ENCODE measurements around the gene C4B. TPM values are rescaled to one million over a fixed set of nuclear protein-coding genes. Genes with fewer than 3 reads are reported as not detected.
"Not testable (repeated sequence)": the region's sequence is repeated elsewhere in the genome, so short reads cannot be mapped to it uniquely, and the experiment has no call there.

Gene C4B
- total RNA-seq, 2 experiments from 2014 or later: 3.0 to 4.0 TPM

- Mint-ChIP-seq H3K36me3 (no peaks in the 10 kb centered on the region), H3K4me3 (no peak overlapping the region), H3K27ac (no peak overlapping the region), H3K9me3 (no peaks in the 10 kb centered on the region), H3K4me1 (peaks cover 4% of the 10 kb centered on the region), H3K27me3 (no peaks in the 10 kb centered on the region)
- no peak for DNase-seq
These were observed 36.0 kb downstream of the C4B start for GRCh38 chr6:32050562-32050961.

- H3K4me1 Mint-ChIP-seq, H3K9me3 Mint-ChIP-seq, H3K27me3 Mint-ChIP-seq, DNase-seq, H3K36me3 Mint-ChIP-seq, H3K4me3 Mint-ChIP-seq, H3K27ac Mint-ChIP-seq: not testable (repeated sequence)
These were observed 38.0 kb downstream of the C4B start for GRCh38 chr6:32052626-32053025.

- not testable (repeated sequence) for H3K36me3 Mint-ChIP-seq, H3K27me3 Mint-ChIP-seq, H3K4me3 Mint-ChIP-seq, H3K4me1 Mint-ChIP-seq, H3K9me3 Mint-ChIP-seq, DNase-seq, H3K27ac Mint-ChIP-seq
These were observed 38.7 kb downstream of the C4B start for GRCh38 chr6:32053314-32053713.

GRCh38 chr6:32055756-32056155 is 41.2 kb downstream of the C4B start:
- H3K4me1 Mint-ChIP-seq, H3K27ac Mint-ChIP-seq, H3K9me3 Mint-ChIP-seq, H3K4me3 Mint-ChIP-seq, H3K36me3 Mint-ChIP-seq, DNase-seq, H3K27me3 Mint-ChIP-seq: not testable (repeated sequence)

- Mint-ChIP-seq H3K27me3 (no peaks in the 10 kb centered on the region), H3K9me3 (no peaks in the 10 kb centered on the region), H3K27ac (no peak overlapping the region), H3K4me3 (no peak overlapping the region), H3K36me3 (no peaks in the 10 kb centered on the region), H3K4me1 (no peaks in the 10 kb centered on the region)
- no peak for DNase-seq
These were observed 41.7 kb downstream of the C4B start for GRCh38 chr6:32056254-32056653.

GRCh38 chr6:32057966-32058365 is 43.4 kb downstream of the C4B start:
- Mint-ChIP-seq H3K36me3 (no peaks in the 10 kb centered on the region), H3K4me3 (no peak overlapping the region), H3K27me3 (no peaks in the 10 kb centered on the region), H3K9me3 (no peaks in the 10 kb centered on the region), H3K27ac (no peak overlapping the region), H3K4me1 (no peaks in the 10 kb centered on the region)
- DNase-seq: no peak

- H3K27me3 Mint-ChIP-seq: no peaks in the 10 kb centered on the region
- H3K36me3 Mint-ChIP-seq: no peaks in the 10 kb centered on the region
- H3K27ac Mint-ChIP-seq: no peak overlapping the region
- no peak overlapping the region for H3K4me3 Mint-ChIP-seq
- H3K4me1 Mint-ChIP-seq: no peaks in the 10 kb centered on the region
- H3K9me3 Mint-ChIP-seq: no peaks in the 10 kb centered on the region
- no peak for DNase-seq
These were observed 43.9 kb downstream of the C4B start for GRCh38 chr6:32058511-32058963.

GRCh38 chr6:32060966-32061655 is 46.5 kb downstream of the C4B start:
- Mint-ChIP-seq H3K27ac (no peak overlapping the region), H3K27me3 (no peaks in the 10 kb centered on the region), H3K4me3 (no peak overlapping the region), H3K9me3 (no peaks in the 10 kb centered on the region), H3K36me3 (no peaks in the 10 kb centered on the region), H3K4me1 (no peaks in the 10 kb centered on the region)
- DNase-seq: no peak

GRCh38 chr6:32064706-32065105 is 50.1 kb downstream of the C4B start:
- no peaks in the 10 kb centered on the region for H3K9me3 Mint-ChIP-seq
- no peak overlapping the region for H3K27ac Mint-ChIP-seq
- no peaks in the 10 kb centered on the region for H3K36me3 Mint-ChIP-seq
- no peaks in the 10 kb centered on the region for H3K4me1 Mint-ChIP-seq
- H3K4me3 Mint-ChIP-seq: no peak overlapping the region
- no peaks in the 10 kb centered on the region for H3K27me3 Mint-ChIP-seq
- DNase-seq: no peak

- not testable (repeated sequence) for H3K36me3 Mint-ChIP-seq, H3K27me3 Mint-ChIP-seq, H3K4me1 Mint-ChIP-seq, H3K4me3 Mint-ChIP-seq, H3K27ac Mint-ChIP-seq, H3K9me3 Mint-ChIP-seq, DNase-seq
These were observed 52.9 kb downstream of the C4B start for GRCh38 chr6:32067521-32067920.

- not testable (repeated sequence) for H3K27me3 Mint-ChIP-seq, H3K36me3 Mint-ChIP-seq, DNase-seq, H3K4me3 Mint-ChIP-seq, H3K9me3 Mint-ChIP-seq, H3K4me1 Mint-ChIP-seq, H3K27ac Mint-ChIP-seq
These were observed 53.7 kb downstream of the C4B start for GRCh38 chr6:32068315-32068714.

GRCh38 chr6:32068867-32069266 is 54.3 kb downstream of the C4B start:
- H3K27ac Mint-ChIP-seq: no peak overlapping the region
- no peak overlapping the region for H3K4me3 Mint-ChIP-seq
- H3K27me3 Mint-ChIP-seq: no peaks in the 10 kb centered on the region
- no peak for DNase-seq
- H3K36me3 Mint-ChIP-seq: no peaks in the 10 kb centered on the region
- H3K9me3 Mint-ChIP-seq: no peaks in the 10 kb centered on the region
- no peaks in the 10 kb centered on the region for H3K4me1 Mint-ChIP-seq

GRCh38 chr6:32069460-32069859 is 54.9 kb downstream of the C4B start:
- no peak for DNase-seq

GRCh38 chr6:32069878-32070515 is 55.4 kb downstream of the C4B start:
- Mint-ChIP-seq H3K27me3 (no peaks in the 10 kb centered on the region), H3K4me3 (no peak overlapping the region), H3K36me3 (no peaks in the 10 kb centered on the region), H3K9me3 (no peaks in the 10 kb centered on the region), H3K27ac (no peak overlapping the region), H3K4me1 (no peaks in the 10 kb centered on the region)
- no peak for DNase-seq

More at GRCh38 chr6:32069460-32069859, 54.9 kb downstream of the C4B start:
- no peaks in the 10 kb centered on the region for H3K36me3 Mint-ChIP-seq
- no peaks in the 10 kb centered on the region for H3K27me3 Mint-ChIP-seq
- H3K4me1 Mint-ChIP-seq: no peaks in the 10 kb centered on the region
- no peak overlapping the region for H3K4me3 Mint-ChIP-seq
- no peak overlapping the region for H3K27ac Mint-ChIP-seq
- no peaks in the 10 kb centered on the region for H3K9me3 Mint-ChIP-seq

- Mint-ChIP-seq H3K36me3 (no peaks in the 10 kb centered on the region), H3K27ac (no peak overlapping the region), H3K4me1 (no peaks in the 10 kb centered on the region), H3K9me3 (no peaks in the 10 kb centered on the region), H3K27me3 (no peaks in the 10 kb centered on the region), H3K4me3 (no peak overlapping the region)
- DNase-seq: no peak
These were observed 56.4 kb downstream of the C4B start for GRCh38 chr6:32070814-32071543.

GRCh38 chr6:32073101-32073500 is 58.5 kb downstream of the C4B start:
- Mint-ChIP-seq H3K9me3 (no peaks in the 10 kb centered on the region), H3K27me3 (no peaks in the 10 kb centered on the region), H3K4me3 (no peak overlapping the region), H3K27ac (no peak overlapping the region), H3K36me3 (no peaks in the 10 kb centered on the region), H3K4me1 (no peaks in the 10 kb centered on the region)
- DNase-seq: no peak
